Measurements from ENCODE around the gene NUDT22.
A peak's percentile ranks its signal among the peaks of the same experiment; 100 is the strongest.
"Not testable (repeated sequence)": the region's sequence is repeated elsewhere in the genome, so short reads cannot be mapped to it uniquely, and the experiment has no call there.

The NUDT22 gene

GRCh38 chr11:64243236-64243854 lies 17.3 kb downstream of the NUDT22 start:
- no peak for DNase-seq (ENCODE audit: low read depth)

- no peak for DNase-seq (ENCODE audit: low read depth)
These were observed 18.0 kb downstream of the NUDT22 start for GRCh38 chr11:64244107-64244506.

- no peak for DNase-seq (ENCODE audit: low read depth)
These were observed 18.9 kb downstream of the NUDT22 start for GRCh38 chr11:64244966-64245365.

- no peak for DNase-seq (ENCODE audit: low read depth)
These were observed 19.3 kb downstream of the NUDT22 start for GRCh38 chr11:64245401-64245796.

GRCh38 chr11:64245797-64246620 lies 19.9 kb downstream of the NUDT22 start:
- DNase-seq (ENCODE audit: low read depth): peak; percentile 64

- not testable (repeated sequence) for DNase-seq (ENCODE audit: low read depth)
These were observed 20.5 kb downstream of the NUDT22 start for GRCh38 chr11:64246621-64246870.

GRCh38 chr11:64246871-64247728 lies 21.0 kb downstream of the NUDT22 start, which contains the start of gene PPP1R14B:
TSS of gene PPP1R14B (minus strand) at chr11:64246943. CDS start at chr11:64246673, 270 bp downstream.
- DNase-seq (ENCODE audit: low read depth): peak; percentile 67

GRCh38 chr11:64247729-64248531 lies 21.9 kb downstream of the NUDT22 start:
- no peak for DNase-seq (ENCODE audit: low read depth)

- no peak for DNase-seq (ENCODE audit: low read depth)
These were observed 22.5 kb downstream of the NUDT22 start for GRCh38 chr11:64248578-64248977.

- no peak for DNase-seq (ENCODE audit: low read depth)
These were observed 23.0 kb downstream of the NUDT22 start for GRCh38 chr11:64249038-64249437.

- no peak for DNase-seq (ENCODE audit: low read depth)
These were observed 23.7 kb downstream of the NUDT22 start for GRCh38 chr11:64249563-64250414.

- no peak for DNase-seq (ENCODE audit: low read depth)
These were observed 24.4 kb downstream of the NUDT22 start for GRCh38 chr11:64250415-64251015.

GRCh38 chr11:64251016-64251752 lies 25.1 kb downstream of the NUDT22 start, which contains the start of gene PLCB3:
TSS of gene PLCB3 (plus strand) at chr11:64251530. CDS start at chr11:64251650, 120 bp downstream.
- DNase-seq (ENCODE audit: low read depth): peak; percentile 34

GRCh38 chr11:64251753-64252002 lies 25.6 kb downstream of the NUDT22 start:
- no peak for DNase-seq (ENCODE audit: low read depth)

GRCh38 chr11:64252003-64252872 lies 26.2 kb downstream of the NUDT22 start:
- no peak for DNase-seq (ENCODE audit: low read depth)

- no peak for DNase-seq (ENCODE audit: low read depth)
These were observed 27.0 kb downstream of the NUDT22 start for GRCh38 chr11:64253043-64253442.

- no peak for DNase-seq (ENCODE audit: low read depth)
These were observed 27.4 kb downstream of the NUDT22 start for GRCh38 chr11:64253481-64253880.

- DNase-seq (ENCODE audit: low read depth): no peak
These were observed 28.3 kb downstream of the NUDT22 start for GRCh38 chr11:64254326-64254725.
